Activated CD4-positive, alpha-beta T cell treated with anti-CD3 and anti-CD28 coated beads, Interleukin-2, Interleukin-6, amounts not matched to agents 100 ng/mL and 50 ng/mL, durations not matched to agents 16 hours and 8 hours (primary cell): Measurements from ENCODE around the gene PALLD.

Experiments used
- DNase-seq: peaks from one replicate; pipeline ENCODE4 v3.0.0-alpha.2; 2020

The PALLD gene

DNA sequence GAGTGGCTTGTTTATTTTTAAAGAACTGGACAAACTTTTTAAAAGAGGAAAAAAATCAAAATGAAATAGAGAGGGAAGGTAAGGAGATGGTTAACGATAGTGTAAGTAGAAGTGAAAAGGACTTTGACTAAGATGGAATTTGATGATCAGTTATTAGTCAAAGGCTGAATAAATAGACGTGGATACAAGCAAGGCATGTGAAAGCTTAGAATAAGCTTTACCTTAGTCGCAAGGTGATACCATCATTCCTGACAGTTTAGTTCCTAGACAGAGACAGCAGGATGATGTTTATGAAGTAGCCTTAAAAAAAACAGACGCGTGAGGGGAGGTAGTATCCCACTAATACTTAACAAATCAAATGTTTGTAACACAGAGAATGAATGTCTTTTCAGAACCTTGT lies 97.3 kb downstream of the PALLD start:
- DNase-seq, result no peak

DNA sequence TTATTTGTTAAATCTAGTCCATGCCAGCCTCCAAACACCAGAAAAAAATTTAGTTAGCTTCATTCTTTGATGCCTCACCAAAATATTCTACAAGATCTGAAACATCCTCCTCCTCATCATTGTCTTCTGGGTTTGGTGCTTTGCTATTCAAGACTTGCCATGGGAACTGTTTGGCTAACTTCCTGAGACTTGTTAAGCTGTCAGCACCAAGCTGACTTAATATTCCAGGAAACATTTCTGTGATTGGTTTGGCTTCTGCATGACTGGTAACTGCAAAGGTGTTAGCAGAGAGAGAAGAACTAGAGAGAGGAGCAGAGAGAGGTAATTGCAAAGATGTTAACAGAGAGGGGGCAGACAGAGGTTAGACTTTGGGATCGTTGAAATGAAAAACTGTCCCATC lies 101.3 kb downstream of the PALLD start:
- DNase-seq, result no peak

- DNase-seq, result no peak
Measured at GRCh38 chr4:168600796-168601583, 104.1 kb downstream of the PALLD start.

GRCh38 chr4:168601899-168602298 lies 105.0 kb downstream of the PALLD start:
- no peak for DNase-seq

GRCh38 chr4:168604496-168605373 lies 107.9 kb downstream of the PALLD start:
- no peak for DNase-seq

DNA sequence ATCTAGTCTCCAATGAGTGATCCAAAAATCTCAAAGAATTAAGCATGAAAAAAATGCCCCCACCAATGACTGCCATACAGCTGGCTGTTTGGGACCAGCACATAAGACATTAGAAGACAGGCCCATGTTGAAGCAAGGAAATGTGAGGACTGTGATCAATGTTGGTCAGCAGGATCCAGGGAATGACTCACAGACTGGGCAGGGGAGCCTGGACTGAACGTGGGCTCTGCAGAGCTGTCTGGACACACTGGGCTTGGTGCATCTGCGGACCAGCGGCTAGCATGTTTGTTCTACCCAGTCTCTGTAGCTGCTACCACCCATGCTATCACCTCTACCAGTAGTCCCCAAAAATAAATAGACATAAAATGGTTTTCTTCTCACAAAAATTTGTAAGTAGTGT lies 108.6 kb downstream of the PALLD start:
- no peak for DNase-seq

DNA sequence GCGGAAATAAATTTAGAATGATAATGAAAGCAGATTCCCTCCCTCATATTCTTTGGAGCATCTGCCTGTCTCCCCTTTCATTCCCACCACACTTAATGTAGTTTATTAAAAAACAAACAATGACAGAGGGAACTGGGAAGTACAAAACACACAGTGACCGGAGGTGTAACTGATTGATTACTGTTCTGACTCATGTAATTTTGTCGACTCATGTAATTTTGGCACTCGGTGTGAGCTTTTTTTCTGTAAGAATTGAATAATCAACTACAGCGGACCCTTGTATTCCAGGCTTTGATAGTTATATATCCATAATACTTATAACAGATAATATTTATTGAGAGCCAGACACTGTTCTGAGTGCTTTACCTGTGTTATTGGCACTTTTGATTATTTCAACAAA lies 110.4 kb downstream of the PALLD start:
- no peak for DNase-seq

DNA sequence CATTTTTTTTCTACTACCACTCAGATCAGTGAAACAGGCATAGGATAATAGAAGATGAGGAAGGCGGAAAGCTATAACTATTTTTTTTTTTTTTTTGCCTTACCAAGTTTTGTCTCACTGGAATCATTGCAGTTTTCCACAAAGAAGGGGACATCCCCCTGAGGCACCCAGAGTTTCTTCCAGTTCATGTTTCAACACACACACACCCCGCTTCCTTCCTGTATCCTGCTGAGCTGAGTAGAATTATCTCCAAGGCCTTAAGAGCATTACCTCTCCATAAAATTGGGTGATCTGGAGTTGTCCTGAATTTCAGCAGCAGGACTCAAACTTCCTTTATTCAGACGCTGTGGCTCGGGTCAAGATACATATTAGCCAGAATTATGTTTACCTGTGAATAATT lies 111.9 kb downstream of the PALLD start:
- no peak for DNase-seq

- no peak for DNase-seq
Measured at GRCh38 chr4:168609369-168609768, 112.5 kb downstream of the PALLD start.

- DNase-seq, result no peak
Measured at GRCh38 chr4:168610911-168611530, 114.2 kb downstream of the PALLD start.

- DNase-seq, result no peak
Measured at GRCh38 chr4:168612450-168613135, 115.7 kb downstream of the PALLD start.

- DNase-seq, result no peak
Measured at GRCh38 chr4:168613869-168614268, 117.0 kb downstream of the PALLD start.

- DNase-seq, result no peak
Measured at GRCh38 chr4:168614281-168615057, 117.6 kb downstream of the PALLD start.

- DNase-seq, result no peak
Measured at GRCh38 chr4:168615294-168616065, 118.6 kb downstream of the PALLD start.

GRCh38 chr4:168618577-168619265 lies 121.9 kb downstream of the PALLD start:
- no peak for DNase-seq

DNA sequence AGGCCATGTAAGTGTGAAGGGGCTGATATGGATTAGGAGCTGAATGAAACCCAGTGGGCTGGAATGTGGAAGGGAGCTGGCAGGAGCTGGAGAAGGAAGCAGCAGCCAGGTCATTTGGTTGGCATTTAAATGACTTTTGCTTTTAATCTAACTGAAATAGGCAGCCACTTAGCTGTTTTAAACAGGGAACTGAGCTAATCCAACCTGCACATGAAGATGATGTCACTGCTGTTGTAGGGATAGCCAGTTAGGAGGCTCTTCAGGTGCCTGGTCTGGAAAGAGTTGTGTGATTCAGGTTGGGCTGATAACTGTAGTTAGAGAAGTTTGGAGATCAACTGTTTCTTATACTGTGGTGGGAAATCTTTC lies 122.4 kb downstream of the PALLD start:
- DNase-seq, result no peak

DNA sequence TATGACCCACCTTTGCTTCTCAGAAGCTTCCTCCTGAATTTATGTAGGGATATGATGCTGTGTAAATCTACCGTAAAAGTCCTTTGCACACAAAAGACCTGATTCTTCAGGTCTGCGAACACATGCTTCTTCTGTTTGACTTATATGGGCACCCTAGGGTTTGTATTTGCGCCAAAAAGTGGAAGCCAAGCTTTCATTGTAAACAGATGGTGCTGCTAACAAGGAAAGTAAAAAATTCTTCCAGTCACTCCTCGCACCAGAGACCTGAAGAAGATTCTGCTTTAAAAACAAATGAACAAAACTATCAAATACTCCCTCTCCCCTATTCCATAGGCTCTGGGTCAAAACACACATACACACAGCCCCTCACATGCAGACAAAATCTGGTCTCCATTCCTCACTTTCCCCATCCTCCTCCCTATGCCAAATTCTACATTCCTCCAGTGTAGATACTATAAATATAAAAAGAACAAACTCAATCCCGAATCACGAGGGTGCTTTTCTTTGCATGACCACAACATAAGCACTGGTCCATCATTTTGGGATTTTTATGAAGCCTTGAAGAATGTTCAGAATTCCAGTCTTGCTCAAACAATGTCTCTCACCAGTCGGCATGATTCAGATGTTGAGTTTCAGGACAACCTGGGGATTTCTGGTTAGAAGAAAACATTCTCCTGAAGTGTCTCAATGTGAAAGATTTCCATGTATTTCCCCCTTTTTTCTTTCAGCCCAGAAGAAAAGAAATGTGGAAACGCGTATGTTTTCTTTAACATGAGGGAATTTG lies 125.1 kb downstream of the PALLD start:
- no peak for DNase-seq

DNA sequence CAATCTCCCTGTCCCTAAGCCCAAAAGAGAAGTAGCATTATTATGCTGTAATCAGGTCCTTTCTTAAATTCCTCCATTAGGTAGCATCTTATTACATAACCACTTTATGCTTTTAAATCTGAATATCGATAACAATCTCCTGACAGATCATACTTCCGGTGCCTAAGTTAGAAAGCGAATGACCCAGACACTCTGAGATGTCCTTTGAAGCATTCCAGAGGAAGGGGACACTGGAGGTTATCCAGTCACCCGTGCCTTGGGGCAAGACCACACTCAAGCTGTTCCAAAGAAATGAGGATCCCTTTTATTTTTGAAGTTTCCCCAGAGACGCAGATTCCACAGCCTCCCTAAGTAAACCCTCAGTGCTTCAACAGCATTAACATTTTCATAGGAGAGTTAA lies 125.7 kb downstream of the PALLD start:
- no peak for DNase-seq

DNA sequence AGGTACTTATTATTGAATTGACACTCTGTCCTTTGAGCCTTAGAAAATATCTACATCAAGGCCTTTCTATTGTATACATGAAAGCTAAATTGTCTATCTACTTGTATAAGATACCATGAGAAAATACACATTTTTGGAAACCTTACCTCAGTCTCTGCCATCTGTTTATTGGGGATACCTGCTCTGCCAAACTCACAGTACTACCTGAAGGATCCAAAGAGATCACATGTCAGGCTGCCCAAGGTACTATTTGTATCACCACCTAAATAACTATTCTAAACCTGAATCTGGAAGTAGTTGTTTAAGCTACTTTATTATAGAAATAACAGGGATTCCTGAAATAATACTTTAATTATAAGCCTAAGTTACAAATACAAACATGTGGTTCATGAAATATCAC lies 126.2 kb downstream of the PALLD start:
- no peak for DNase-seq

- DNase-seq, result no peak
Measured at GRCh38 chr4:168623484-168623883, 126.6 kb downstream of the PALLD start.
